T follicular helper cell (primary cell): ENCODE results near the gene MAML2.

Experiments
- DNase-seq: peaks from one replicate; pipeline ENCODE4 v3.0.0-alpha.2; 2020; ENCODE audit warnings: low read depth

Gene MAML2

DNA sequence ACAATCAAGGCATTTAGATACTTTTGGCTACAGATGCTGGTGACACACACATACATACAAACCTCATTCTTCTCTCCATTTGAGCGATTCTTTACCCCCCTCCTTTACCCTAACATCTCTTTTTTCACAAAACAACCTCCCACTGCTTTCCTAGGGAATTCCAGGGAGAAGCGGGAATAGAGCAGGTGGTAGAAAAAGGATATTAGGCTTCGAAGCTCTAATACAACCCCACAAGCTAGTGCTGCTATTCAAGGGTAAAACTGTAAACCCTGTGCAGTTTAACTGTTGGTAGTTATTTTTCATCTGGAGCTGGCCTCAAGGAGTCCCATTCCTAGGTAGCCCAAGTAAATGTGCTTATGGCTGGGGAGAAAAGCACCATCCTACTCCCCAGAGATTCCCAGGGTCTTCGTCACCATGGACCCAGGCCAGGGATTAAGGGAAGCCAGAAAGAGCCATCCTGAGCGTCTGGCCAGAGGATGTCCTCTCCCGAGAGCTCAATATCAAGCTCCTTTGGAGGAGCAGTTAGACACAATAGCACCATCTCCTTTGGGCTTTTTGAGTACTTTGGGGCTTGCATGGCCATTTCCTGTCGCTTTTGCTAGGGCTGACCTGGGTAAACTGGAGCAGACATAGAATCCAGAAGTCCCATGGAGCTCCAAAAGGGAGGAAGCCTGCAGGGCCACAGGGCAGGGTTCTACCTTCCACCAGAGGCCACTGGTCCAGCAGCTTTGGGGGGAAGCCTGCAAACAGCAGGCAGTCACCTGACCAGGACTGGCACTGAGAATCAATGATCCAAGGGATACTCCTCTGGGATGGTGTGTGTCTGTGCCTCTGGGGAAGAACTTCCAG lies 3.1 kb downstream of the MAML2 start:
- DNase-seq: no peak

DNA sequence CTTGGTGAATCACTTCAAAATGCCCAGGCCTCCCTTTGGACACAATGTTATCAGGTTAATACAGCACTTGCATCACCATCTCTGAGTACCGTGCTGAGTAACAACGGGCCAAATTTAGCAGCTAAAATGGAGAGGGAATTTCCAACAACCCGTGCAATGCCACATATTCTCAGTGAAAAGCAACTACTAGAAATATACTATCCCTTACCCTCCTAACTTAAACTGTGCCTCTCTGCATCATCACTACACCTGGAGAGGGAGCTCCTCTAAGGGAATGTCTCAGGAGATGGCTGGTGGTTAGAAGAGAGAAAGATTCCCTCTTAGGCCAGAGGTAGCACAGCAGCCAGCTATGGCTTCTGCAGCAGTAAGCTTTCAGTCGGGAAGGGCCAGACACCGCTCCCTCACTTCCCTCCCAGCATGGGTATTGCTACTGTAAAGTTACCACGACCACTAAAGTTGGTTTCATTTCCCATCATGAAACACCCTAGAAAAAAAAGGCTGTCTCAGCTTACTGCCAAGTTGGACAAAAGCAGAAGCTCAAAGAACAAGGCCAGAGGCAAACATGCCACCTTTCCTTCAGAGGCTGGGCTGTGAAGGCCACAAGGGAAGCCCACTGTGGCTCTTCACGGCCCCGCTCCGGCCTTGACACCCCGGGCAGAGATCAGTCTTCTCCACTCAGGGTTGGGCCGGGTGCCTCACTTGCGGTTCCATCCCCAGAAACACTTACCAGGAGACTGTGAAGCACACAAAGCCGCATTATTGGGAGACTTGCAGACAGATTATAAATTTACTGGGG lies 3.9 kb downstream of the MAML2 start:
- no peak for DNase-seq

DNA sequence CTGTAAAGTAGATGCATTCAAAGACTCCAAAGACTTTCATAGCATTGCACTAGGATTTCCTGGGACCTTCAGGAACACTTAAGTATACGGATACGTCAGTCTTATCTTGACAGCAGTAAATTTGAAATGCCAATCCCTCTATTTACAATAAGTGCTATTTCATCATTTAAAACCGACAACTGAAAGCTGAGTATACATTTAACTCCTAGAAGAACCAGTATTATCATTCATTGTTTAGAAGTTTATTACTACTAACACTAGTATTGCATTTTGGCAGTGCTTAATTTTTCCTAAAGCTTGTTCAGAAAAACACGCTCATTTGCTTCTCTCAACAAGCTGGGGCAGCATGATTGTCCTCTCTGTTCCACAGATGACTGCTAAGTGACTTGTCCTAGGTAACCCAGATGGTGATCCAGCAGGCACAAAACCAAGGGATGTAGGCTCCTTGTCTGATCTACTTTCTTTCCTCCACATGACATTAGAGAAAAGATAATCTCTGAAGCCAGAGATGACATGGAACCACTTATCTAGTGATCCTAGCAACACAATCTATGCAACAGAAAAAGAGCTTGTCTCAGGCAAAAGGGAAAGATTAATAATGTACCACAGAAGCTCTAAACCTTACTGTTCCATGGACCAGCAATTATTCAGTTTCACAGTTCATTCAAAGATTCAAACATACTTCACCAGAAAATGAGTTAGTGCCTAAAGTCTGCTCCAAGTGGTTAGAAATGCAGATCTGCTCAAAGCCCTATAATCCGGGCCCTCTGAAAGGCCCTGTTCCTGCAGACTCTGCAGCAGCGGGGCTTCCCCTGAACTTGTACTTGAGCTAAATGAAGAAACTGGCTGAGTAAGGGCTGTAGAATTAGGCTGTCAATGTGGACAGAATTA lies 5.2 kb downstream of the MAML2 start:
- DNase-seq: no peak

DNA sequence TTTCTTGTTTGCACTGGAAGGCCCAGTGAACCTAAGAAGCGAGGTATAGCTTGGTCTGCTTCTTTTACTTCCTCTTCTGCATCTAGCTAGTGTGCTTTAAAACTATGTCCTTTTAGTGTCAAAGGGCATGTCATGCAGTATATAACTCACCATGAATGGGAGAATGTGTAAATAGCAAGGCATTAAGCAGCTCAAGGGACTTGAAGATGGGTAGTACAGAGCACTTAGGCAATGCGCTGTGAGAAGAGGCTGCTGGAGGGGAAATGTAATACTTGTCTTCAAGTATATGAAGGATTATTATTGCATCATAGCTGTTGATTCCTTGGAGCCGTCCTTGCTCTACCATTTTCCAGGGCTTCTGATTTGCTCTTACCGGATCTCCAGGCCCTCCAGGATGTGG lies 7.6 kb downstream of the MAML2 start:
- no peak for DNase-seq

DNA sequence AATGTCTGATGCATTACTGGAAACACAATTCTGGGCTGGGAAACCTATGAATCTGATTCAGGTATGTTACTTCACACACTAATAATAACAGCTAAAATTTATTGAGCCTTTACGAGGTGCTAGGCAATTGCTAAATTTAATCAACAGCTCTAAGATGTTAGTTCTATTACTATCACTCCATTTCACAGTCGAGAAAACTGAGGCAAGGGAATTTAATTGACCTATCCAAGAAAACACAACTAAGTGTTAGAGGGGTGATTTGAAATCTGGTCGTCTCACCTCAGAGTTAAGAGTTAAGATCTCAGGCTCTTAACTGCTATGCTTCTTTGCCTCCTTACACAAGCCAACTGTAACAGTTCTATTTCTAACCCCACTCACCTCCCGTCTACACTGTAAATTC lies 8.8 kb downstream of the MAML2 start:
- no peak for DNase-seq

DNA sequence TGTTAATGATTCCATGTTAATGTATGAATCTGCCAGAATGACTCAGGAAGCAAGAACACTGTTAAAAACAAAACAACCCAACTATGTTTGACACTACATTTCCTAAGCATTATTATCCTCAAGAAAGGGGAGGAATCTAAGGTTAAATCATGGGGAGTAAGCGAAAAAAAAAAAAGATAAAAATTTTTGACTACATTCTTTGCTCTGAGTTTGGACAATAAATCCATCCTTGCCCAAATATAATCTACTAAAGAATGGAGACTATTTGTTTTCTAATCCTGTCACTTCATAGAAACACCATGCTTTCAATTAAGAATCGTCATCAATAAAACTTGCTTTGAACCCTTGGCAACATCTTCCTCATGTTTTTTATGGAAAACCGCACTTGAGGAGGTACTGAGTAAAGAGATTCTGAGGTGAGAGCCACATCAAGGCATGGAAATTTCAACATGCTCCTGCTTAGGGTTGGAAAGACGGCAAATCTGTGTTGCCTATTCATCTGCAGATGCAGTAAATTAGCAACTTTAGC lies 9.7 kb downstream of the MAML2 start:
- no peak for DNase-seq

DNA sequence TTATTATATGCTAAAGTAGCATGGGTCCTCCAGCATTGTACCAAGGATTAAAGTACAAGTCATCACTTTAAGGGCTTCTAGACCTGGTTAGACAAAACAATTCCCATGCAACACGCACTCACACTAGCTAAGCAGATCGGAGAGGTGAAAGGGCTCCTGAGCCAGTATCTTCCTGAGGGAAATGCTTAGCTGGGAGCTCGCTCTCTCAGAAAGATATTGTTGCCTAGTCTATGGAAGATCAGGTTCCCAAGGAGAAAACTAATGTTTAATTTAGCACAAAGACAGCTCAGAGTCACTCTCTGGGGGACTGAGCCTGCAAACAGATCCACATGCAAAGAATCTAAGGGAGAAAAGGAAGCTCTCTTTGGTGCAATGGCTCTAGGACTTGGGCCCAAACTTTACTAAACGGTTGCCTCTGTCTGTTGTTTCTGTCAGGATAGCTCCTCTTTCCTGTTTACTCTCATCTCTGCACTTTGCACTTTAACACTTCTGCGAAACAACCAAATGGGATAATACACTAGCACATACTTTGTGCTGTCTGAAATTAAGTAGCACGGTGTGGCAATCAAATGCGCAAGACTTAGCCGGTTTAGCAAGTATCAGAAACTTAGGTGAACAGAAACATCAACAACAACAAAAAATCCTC lies 10.7 kb downstream of the MAML2 start:
- DNase-seq: no peak

DNA sequence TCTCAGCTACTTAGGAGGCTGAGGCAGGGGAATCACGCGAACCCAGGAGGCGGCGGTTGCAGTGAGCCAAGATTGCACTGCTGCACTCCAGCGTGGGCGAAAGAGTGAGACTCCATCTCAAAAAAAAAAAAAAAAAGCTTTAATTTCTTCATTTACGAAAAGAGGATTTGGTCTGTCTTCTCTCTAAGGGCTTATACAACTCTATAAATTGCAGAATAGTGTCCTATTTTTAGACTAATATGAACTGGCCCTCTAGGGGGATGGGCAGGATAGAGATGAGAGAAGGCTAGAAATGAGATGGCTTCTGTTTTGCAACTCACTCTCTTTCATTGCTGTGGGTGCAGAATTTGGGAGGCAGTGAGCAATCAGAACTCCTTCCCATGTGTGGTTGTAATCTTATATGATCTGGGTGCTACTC lies 11.3 kb downstream of the MAML2 start:
- DNase-seq: no peak

DNA sequence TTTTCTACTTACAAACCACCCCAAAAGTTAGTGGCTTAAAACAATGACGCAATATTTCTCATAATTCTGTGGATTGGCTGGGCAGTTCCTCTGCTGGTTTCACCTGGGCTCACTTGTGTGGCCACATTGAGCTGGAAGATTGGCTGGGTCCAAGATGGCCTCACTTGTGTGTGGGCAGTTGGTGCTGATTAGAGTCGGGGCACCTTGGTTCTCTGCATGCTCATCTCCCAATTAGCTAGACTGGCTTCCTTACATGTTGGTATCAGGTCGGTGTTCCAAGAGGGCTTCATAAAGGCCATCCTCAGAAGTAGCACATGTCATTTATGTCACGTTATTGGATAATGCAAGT lies 12.5 kb downstream of the MAML2 start:
- DNase-seq: no peak

DNA sequence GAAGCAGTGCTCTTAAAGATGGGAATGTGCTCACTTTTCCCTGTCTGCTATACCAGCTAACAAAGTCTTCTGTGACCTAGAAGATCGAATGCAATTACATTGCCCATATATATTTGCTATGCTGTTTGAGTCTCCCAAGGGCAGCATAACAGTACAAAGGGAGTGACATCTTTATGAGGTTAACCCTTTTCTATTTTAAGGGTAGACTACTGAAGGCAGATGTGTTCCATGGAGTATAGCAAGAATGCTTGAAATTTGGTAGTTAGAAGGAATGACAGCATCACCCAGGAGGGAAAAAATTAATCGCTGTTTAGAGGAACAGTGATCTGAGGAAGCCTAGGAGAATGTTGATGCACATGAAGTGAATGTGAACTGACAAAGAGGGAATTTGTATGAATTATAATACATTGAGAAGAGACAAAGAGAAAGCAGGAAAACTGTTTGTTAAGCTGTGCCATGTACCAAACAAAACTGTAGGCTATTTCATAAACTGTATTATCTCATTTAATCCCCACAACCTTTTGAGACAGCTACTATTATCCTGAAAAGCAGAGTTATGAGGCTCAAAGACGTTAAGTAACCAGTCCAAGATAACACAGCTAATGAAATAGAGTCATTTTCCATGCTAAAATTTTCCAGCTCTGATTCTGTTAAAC lies 13.0 kb downstream of the MAML2 start:
- no peak for DNase-seq

DNA sequence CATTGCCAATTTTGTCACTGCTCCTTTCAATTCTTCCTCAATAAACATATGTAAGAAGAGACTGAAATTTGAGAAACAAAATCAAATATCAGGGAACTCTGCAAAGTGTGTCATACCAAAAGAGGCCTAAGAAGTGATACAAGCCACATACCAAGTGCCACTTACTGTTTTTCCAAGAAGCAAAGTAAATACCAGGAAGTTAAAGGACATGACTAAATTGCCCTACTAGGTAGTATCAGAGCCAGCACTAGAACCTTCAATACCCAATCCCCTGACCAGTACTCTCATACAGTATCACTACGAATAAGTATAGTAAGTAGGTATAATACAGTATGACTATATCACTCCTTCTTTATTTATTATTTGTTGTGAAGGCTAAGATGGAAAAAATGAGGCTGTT lies 13.6 kb downstream of the MAML2 start:
- no peak for DNase-seq

DNA sequence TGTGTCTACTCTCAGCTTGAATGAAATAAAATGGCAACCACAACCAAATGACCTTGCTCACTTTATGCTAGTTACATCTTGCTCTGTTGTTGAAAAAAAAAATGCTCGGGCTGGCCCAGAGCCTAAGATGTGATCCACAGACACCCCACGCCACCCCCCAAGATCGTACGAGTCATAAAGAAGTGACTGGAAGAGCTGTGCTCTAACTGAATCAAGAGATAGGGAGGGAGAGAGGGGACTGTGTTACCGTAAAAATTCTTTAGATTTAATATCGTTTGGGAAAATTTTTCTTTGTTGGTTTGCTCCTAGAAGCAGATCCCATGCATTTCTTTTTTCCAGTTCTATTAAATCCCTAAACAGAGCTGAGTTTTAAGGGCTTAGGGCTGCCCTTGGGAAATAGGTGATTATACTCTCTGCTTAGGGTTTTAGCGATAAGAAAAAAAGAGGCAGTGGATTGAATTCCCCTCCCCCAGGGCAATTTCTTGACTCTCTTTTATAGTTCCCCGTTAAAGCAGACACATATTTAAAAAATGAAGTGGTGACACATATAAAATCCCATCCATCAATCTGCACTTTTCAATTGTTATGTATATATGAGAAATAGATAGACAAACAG lies 14.5 kb downstream of the MAML2 start:
- no peak for DNase-seq

DNA sequence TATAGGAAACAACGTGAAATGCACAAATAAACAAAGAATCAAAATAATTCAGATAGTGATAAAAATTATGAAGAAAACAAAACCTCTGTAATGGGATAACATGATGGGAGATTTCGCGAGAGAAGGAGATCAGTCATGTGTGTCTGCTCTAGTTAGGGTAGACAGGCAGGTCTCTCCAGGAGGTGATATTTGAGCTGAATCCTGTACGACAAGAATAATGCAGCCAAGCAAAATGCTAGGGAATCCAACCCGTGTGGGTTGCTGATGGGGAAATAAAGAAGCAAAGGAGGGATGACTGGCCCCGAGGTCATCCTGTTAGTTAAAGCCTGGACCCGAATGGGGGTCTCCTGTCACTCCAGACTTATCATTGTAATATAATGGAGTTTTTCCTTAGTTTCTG lies 16.0 kb downstream of the MAML2 start:
- no peak for DNase-seq

DNA sequence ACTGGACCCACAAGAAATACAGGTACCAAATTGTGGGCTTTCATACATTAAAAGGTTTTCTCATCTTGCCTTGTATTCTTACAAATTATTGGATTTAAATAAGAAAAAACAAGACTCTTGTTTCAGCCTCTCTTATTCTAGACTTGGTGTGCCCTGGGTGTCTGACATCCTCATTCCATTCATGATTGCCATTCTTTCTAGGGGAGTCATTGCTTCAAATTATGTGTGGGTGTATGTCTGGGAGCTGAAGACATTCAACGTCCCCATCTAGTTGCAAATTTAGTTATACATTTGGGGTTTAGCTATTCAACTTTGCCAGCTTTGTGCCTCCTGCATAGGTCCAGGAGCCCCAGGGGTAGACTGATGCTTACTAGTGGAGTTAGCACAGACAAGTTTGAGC lies 18.1 kb downstream of the MAML2 start:
- no peak for DNase-seq

DNA sequence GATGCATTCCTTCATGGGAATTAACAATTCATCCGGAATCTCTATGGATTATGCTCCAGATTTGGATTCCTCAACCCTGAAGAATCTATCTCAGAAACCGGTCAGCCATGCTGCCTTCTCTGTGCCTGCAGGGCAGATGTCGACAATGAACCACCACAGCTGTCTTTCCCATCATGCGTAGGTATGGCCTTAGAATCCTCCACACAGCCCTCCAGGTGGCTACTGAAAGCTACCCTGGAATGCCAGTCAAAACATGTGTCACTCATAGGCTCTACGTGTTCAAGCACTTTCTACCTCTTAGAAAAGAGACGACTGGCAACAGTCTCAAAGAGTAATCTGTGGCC lies 19.4 kb downstream of the MAML2 start:
- DNase-seq: no peak

DNA sequence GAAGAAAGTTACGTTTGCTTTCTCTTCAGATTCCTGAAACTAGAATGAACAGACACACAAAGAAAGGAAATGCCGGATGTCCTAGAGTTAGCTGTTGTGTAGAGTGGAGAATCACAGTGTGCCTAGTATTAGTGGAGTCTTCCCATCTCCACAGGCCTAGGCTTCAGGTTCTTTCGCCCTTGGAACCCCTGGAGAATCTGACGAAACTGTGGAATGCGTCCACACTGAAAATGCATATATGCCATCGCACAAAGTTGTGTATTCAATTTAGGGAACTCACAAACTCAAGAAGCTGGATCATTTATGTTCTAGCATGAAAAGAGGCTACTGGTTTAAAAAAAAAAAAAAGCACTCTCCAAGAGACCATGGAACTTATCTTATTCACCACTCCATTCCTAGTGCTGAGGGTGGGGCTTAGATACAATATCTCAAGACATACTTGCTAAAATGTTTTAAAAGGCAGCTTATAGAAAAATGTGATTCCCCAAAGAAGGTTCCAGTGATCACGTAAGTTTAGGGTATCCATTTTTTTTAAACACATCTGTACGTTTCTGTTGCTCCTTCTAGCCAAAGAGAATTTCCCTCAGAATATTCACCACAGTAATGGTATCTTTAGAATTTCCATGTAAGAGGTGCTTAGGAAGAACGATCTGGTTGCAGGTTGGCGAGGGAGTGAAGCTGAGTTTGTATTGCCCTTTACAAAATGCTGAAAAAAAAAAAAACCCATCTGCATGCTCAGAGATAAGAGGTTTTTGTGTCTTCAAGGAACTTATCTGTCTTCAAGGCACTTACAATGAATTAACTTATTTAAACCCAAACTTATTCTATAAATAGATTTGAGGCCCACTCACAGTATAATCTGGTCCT lies 20.0 kb downstream of the MAML2 start:
- DNase-seq: no peak

DNA sequence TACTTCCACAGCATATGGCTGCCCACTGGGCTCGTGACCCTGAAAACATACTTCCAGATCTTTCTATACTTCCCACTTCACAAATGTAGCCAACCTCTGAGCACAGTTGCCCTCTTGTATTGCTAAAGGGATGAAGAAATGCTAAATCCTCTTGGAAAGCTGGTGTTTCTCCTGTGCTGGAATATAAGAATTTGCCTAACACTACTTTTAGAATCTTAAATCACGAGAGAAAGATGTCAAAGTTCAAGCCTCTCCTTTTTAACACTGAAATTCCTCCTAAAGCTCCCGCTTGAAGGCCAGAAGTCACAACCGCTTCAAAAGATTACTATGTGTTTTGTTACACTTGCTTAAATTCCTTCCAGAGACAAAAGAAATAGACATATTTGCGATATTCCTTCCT lies 21.9 kb downstream of the MAML2 start:
- no peak for DNase-seq

DNA sequence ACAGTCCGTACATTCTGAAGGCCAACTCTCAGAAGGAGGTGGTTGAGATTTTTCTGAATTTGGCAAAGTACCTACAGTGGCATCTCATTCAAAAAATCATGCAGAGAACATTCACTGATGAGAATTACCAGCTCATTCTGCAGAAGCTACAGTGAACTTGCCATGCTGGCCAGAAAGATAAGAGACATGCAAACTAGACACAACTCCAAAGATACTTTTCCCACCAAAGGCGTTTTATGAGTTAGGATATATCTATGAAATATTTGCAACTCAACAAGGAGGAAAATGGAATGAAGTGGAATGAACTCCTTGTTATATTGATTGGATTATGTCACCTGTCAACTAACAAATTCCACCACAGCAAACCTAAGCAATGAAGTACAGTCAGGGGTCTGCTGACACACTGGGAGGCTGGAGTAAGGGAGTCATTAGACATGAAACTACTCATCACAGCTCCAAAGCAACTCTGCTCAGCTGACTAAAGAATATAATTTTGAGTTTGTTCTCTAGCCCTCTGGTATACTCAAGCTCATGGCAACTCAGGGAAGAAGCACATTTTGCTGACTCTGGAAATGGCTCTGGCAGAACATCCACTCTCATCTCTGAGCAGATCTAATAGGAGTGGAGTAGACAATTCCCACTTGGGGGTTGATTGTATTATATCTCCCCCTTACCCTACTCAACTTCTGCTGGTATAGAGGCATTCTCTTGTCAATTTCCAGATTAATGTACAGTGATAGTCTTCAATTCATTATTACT lies 22.9 kb downstream of the MAML2 start:
- no peak for DNase-seq

DNA sequence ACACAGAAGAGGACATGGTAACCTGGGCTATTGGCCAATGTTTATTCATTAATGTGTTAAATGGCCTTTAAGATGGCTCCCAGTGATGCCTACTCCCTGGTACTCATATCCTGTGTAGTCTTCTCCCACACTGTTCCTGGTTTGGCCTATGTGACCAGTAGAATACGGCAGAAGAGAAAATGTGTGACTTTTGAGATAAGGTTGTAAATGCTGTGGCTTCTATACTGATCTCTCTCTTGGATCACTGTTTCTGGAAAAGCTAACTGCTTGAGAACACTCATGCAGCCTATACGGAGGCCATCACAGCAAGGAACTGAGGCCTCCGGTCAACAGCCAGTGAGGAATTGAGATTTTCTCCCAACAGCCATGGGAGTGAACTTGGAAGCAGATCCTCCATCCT lies 24.1 kb downstream of the MAML2 start:
- no peak for DNase-seq
